ENCODE results near the gene AKAP4.

The AKAP4 gene, protein sequence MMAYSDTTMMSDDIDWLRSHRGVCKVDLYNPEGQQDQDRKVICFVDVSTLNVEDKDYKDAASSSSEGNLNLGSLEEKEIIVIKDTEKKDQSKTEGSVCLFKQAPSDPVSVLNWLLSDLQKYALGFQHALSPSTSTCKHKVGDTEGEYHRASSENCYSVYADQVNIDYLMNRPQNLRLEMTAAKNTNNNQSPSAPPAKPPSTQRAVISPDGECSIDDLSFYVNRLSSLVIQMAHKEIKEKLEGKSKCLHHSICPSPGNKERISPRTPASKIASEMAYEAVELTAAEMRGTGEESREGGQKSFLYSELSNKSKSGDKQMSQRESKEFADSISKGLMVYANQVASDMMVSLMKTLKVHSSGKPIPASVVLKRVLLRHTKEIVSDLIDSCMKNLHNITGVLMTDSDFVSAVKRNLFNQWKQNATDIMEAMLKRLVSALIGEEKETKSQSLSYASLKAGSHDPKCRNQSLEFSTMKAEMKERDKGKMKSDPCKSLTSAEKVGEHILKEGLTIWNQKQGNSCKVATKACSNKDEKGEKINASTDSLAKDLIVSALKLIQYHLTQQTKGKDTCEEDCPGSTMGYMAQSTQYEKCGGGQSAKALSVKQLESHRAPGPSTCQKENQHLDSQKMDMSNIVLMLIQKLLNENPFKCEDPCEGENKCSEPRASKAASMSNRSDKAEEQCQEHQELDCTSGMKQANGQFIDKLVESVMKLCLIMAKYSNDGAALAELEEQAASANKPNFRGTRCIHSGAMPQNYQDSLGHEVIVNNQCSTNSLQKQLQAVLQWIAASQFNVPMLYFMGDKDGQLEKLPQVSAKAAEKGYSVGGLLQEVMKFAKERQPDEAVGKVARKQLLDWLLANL

DNA sequence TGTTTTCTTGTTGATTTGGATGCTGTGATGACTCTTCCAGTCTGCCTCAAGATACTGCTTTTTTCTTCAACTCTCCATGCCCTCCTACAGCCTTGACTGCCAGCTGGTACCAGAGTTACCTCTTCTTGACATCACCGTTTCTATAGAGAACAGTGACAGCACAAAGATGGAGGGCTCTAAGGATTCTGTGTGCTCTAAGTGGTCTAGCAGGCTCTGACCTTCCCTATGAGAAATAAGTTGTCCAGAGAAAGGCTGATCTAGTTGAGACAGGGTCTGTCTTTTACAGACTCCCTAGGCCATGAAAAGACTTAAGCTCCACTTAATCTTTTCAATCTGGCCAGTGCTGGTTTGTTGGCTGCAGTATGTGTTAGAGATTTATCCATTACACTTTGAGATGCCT, at the start of gene AKAP4:
Gene AKAP4 (minus strand): TSS at position 101 of the 400 bp plus-strand sequence. CDS start 118 bp downstream, outside the sequence.
- H3K27ac Mint-ChIP-seq = no peak within 1 kb of the TSS

DNA sequence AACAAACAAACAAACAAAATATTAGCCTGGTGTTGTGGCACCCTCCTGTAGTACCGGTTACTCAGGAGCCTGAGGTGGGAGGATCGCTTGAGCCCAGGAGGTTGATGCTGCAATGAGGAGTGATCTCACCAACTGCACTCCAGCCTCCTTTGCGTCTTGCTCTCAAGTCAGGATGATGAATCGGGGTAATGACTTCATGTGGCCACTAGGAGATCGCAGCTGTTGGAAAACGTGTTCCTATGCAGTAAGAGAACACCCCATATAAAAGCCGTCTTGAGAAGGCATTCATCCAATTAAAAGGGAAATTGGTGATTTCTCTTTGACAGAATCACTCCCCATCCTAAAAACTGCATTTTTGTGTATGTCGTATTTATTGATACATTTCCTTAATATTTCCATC, 10.7 kb upstream of the AKAP4 start:
- H3K4me3 Mint-ChIP-seq = no peak overlapping the region
- no peaks in the 10 kb centered on the region for H3K27me3 Mint-ChIP-seq (ENCODE audit: low read depth)
- no peaks in the 10 kb centered on the region for H3K9me3 Mint-ChIP-seq
- no peaks in the 10 kb centered on the region for H3K36me3 Mint-ChIP-seq (ENCODE audit: low read depth)
- H3K27ac Mint-ChIP-seq = no peak overlapping the region
- no peaks in the 10 kb centered on the region for H3K4me1 Mint-ChIP-seq (ENCODE audit: low read depth)

More for the DNA sequence above, at the start of gene AKAP4:
- Mint-ChIP-seq H3K9me3 (no peaks in the 10 kb centered on the region), H3K4me3 (no peak within 1 kb of the TSS), H3K27me3 (ENCODE audit: low read depth) (peaks cover 7% of the 10 kb centered on the region), H3K36me3 (ENCODE audit: low read depth) (no peaks in the 10 kb centered on the region), H3K4me1 (ENCODE audit: low read depth) (peaks cover 8% of the 10 kb centered on the region)

DNA sequence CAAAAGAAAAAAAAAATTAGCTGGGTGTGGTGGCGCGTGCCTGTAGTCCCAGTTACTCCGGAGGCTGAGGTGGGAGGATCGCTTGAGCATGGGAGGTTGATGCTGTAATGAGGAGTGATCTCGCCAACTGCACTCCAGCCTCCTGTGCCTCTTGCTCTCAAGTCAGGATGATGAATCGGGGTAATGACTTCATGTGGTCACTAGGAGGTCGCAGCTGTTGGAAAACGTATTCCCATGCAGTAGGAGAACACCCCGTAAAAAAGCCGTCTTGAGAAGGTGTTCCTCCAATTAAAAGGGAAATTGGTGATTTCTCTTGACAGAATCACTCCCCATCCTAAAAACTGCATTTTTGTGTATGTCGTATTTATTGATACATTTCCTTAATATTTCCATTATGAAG, 5.9 kb upstream of the AKAP4 start:
- no peak overlapping the region for H3K4me3 Mint-ChIP-seq
- H3K9me3 Mint-ChIP-seq = no peaks in the 10 kb centered on the region
- H3K4me1 Mint-ChIP-seq (ENCODE audit: low read depth) = peaks cover 8% of the 10 kb centered on the region
- H3K27ac Mint-ChIP-seq = no peak overlapping the region
- H3K27me3 Mint-ChIP-seq (ENCODE audit: low read depth) = no peaks in the 10 kb centered on the region
- no peaks in the 10 kb centered on the region for H3K36me3 Mint-ChIP-seq (ENCODE audit: low read depth)

DNA sequence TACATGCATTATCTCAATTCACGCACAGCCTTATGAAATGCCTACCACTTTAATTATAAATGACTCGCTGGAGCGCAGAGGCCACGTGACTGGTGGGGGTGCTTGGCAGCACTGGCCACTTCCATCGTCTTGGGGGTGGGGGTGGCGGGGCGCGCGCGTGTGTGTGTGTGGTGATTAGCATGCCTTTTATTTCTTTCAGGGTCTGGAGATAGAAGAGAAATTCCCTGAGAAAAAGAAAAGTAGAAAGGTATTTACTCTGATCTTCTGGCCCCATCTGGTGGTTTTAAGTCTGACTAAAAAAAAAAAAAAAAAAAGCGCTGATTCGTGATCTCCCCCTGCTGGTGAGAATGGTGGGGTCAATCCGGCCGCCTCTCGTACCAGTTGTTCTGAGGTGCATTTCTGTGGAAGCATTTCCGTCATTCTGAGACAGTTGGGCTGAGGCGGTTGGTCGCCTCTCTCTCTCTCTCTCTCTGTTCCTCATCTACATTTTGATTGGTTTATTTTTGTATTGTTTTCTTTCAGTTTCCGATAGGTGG, 3.6 kb upstream of the AKAP4 start, which contains the start of gene CCNB3:
Gene CCNB3 (plus strand): TSS at position 402 of the 536 bp plus-strand sequence. CDS start 80,399 bp downstream, outside the sequence.
- Mint-ChIP-seq H3K4me3 (peak within 1 kb of the TSS; percentile 84), H3K36me3 (ENCODE audit: low read depth) (no peaks in the 10 kb centered on the region)

DNA sequence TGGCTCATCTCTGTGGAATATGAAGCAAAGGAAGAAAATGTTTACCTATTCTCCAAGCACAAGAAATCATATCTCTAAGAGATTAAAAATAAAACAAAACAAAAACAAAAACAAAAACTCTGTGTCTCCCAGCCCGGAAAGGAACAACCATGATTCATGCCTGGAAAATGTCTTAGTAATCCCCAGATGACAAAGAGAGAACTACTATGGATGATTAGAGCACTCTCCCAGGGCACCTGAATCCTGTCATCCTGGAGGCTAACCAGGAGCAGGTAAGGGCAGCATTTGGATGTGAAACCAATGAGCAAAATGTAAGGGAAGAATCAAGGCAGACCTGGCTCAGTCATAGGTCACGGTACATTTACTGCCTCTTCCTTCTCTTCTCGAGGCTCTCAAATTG, 1.7 kb upstream of the AKAP4 start:
- H3K27me3 Mint-ChIP-seq (ENCODE audit: low read depth) = no peaks in the 10 kb centered on the region
- no peak overlapping the region for H3K4me3 Mint-ChIP-seq
- no peaks in the 10 kb centered on the region for H3K9me3 Mint-ChIP-seq
- H3K27ac Mint-ChIP-seq = no peak overlapping the region
- H3K4me1 Mint-ChIP-seq (ENCODE audit: low read depth) = peaks cover 8% of the 10 kb centered on the region
- H3K36me3 Mint-ChIP-seq (ENCODE audit: low read depth) = no peaks in the 10 kb centered on the region

More for the DNA sequence above, 3.6 kb upstream of the AKAP4 start, which contains the start of gene CCNB3:
- Mint-ChIP-seq H3K27me3 (ENCODE audit: low read depth) (no peaks in the 10 kb centered on the region), H3K9me3 (no peaks in the 10 kb centered on the region), H3K27ac (peak within 1 kb of the TSS; percentile 93), H3K4me1 (ENCODE audit: low read depth) (peaks cover 8% of the 10 kb centered on the region)

DNA sequence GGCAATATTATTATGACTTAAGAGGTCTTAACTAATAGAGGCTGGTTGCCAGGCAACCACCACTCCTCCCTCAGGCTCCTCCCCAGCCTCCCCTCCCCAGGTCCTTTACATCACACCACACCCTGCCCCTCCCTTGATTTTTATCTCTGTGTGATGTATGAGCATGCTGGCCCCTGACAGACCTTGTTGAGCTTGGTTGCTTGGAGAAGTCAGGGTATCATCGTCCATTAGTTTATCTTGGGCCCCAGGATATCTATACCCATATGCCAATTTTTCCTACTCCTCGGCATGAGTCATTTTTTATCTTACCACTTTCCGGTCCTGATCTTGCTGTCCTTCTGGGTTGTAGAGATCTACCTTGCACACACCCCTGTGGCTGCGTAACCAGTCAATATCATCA, 2.5 kb downstream of the AKAP4 start:
- H3K27me3 Mint-ChIP-seq (ENCODE audit: low read depth) = peaks cover 7% of the 10 kb centered on the region
- H3K4me3 Mint-ChIP-seq = no peak overlapping the region
- H3K27ac Mint-ChIP-seq = no peak overlapping the region
- H3K36me3 Mint-ChIP-seq (ENCODE audit: low read depth) = no peaks in the 10 kb centered on the region
- H3K4me1 Mint-ChIP-seq (ENCODE audit: low read depth) = no peaks in the 10 kb centered on the region
- H3K9me3 Mint-ChIP-seq = no peaks in the 10 kb centered on the region

DNA sequence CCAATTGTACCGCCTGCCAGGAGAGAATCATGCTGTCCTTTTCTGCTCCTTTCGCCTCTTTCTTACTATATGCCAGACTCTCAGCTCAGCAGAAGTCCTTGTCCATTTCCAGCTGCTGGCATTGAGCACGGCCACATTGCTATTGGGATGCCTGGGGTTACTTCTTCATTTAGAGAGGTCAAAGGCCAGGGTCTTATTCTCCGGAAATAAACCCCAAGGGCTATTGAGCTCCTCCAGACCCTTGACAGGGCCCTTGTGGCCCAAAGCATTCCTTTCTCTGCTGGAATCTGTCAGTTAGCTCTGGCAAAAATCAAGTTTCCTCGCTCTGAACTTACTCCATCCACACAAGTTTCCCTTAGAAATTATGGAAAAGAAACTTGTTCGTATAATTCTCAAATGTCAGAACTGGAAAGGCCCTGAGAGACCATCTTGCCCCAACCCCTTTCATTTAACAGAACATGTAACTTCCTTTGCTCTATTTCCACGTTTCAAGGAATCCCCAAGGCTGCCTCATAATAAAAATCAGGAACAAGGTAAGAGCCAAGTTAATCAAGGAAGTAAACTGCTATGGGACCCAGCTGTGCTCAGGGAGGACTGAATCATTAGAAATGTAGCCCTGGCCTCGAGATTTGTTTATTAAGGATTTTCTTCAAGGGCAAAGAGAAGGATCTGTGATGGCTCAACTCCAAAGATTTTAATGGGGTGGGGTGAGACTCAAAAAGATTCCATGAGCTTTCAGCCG, 11.8 kb downstream of the AKAP4 start:
- Mint-ChIP-seq H3K27me3 (ENCODE audit: low read depth) (no peaks in the 10 kb centered on the region), H3K27ac (no peak overlapping the region), H3K4me3 (no peak overlapping the region), H3K9me3 (no peaks in the 10 kb centered on the region), H3K4me1 (ENCODE audit: low read depth) (no peaks in the 10 kb centered on the region), H3K36me3 (ENCODE audit: low read depth) (no peaks in the 10 kb centered on the region)

DNA sequence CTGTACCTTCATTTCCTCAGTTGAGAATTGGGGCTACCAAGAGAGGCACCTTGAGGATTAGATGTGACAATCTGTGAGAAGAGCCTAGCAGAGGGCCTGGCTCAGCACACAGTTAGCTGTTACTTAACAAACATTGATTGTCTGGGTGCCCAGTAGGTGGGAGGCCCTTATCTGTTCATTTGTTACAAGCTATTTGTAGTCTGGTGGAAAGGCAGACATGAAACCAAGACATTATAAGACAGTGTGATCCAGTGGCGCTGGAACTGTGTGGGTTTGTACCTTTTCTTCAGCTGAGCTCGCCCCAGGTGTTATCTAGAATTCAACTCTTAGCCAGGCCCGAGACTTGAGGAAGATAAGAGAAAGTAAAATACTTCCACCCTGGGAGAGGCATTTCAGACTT, 16.9 kb downstream of the AKAP4 start:
- H3K27me3 Mint-ChIP-seq (ENCODE audit: low read depth) = no peaks in the 10 kb centered on the region
- no peaks in the 10 kb centered on the region for H3K9me3 Mint-ChIP-seq
- H3K4me3 Mint-ChIP-seq = no peak overlapping the region
- no peaks in the 10 kb centered on the region for H3K4me1 Mint-ChIP-seq (ENCODE audit: low read depth)
- H3K27ac Mint-ChIP-seq = no peak overlapping the region
- no peaks in the 10 kb centered on the region for H3K36me3 Mint-ChIP-seq (ENCODE audit: low read depth)

DNA sequence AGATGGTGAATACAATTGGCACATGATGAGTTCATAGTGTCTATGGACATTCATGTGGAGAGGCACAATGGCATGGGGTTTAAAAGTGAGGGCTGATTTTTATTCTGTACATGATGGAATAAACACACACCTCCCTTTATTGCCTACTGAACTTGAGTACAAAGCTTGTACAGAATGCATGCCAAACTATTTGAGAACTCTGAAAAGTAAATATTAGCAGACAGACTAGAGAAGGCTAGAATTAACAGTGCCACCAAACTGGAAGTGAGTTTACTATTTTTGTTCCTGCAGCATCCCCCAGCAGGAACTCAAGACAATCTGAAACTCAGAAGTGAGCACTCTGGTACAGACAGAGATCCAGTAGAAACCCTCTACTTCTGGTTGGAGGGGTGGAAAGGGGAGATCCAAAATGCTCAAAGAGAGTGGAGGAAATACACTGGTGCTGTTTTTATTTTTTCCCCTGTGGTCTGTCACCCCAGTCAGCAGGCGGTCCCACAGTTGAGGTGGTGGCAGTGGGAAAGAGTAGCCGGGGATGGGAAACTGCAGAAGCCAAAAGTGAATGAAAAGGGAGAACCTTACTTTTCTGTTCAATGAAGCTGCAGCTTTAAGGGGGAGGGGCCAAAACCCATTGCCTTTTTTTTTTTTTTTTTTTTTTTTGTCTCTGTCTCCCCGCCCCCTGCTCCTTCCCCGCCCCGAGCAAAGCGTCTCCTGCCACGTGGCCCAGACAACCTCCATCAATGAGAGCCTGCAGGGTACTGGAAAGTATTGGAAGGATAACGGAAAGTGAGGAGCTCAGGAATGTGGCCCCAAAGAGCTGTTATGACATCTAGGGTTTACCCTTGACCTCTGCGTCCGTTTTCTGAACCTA, 20.5 kb downstream of the AKAP4 start:
- Mint-ChIP-seq H3K27ac (no peak overlapping the region), H3K27me3 (ENCODE audit: low read depth) (no peaks in the 10 kb centered on the region), H3K4me3 (no peak overlapping the region), H3K36me3 (ENCODE audit: low read depth) (no peaks in the 10 kb centered on the region), H3K4me1 (ENCODE audit: low read depth) (no peaks in the 10 kb centered on the region), H3K9me3 (no peaks in the 10 kb centered on the region)

DNA sequence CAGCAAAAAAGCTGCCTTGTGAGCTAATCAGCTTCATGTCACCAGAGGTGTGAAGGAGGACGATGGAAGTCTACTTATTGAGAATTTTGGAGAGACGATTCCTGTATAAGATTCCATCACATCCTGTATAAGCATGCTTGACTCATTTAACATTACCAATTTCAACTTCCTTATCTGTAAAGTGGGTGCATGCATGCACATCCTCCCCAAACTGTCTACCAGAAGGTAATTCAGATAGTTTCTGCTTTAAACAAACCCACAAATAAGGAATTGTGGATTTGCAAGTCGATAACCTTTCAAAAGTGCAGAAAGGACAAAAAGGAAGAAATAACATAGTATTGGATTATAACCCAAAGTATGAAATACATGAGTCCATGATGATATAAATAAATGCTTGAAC, 31.1 kb downstream of the AKAP4 start:
- H3K27me3 Mint-ChIP-seq (ENCODE audit: low read depth) = no peaks in the 10 kb centered on the region
- H3K9me3 Mint-ChIP-seq = peaks cover 3% of the 10 kb centered on the region
- H3K4me3 Mint-ChIP-seq = no peak overlapping the region
- H3K36me3 Mint-ChIP-seq (ENCODE audit: low read depth) = no peaks in the 10 kb centered on the region
- no peak overlapping the region for H3K27ac Mint-ChIP-seq
- peaks cover 8% of the 10 kb centered on the region for H3K4me1 Mint-ChIP-seq (ENCODE audit: low read depth)

DNA sequence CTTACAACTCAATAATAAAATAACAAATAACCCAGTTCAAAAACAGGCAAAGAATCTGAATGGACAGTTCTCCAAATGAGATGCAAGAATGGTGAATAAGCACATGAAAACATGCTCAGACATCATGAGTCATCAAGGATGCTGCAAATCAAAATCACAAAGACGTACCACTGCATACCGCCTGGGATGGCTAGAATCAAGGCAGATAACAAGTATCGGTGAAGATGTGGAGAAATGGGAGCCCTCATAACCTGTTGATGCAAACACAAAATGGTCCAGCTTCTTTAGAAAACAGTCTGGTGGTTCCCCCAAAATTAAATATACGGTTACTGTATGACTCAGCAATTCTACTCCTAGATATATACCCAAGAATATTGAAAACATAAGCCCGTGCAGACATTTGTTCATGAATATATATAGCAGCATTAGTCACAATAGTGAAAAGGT, 32.5 kb downstream of the AKAP4 start:
- Mint-ChIP-seq H3K4me1 (ENCODE audit: low read depth) (peaks cover 8% of the 10 kb centered on the region), H3K27ac (no peak overlapping the region), H3K36me3 (ENCODE audit: low read depth) (no peaks in the 10 kb centered on the region), H3K27me3 (ENCODE audit: low read depth) (no peaks in the 10 kb centered on the region), H3K9me3 (no peaks in the 10 kb centered on the region), H3K4me3 (no peak overlapping the region)

DNA sequence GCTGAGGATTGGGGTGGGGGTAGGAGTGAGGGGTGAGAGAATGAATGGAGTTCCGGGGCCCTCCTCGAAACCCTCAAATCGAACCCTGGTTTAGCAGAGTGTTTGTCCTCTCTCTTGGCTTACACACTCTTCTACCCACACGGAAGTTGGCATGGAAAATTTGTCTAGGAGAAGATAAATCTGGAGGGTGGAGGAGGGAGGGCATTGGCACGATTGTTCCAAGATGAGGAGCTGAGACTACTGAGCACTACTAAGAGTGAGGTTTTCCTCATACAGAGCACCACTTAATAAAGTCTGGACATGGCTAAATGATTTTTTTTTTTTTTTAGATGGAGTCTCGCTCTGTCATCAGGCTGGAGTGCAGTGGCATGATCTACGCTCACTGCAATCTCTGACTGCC, 33.4 kb downstream of the AKAP4 start:
- no peak overlapping the region for H3K4me3 Mint-ChIP-seq
- H3K4me1 Mint-ChIP-seq (ENCODE audit: low read depth) = peaks cover 8% of the 10 kb centered on the region
- H3K27me3 Mint-ChIP-seq (ENCODE audit: low read depth) = no peaks in the 10 kb centered on the region
- H3K36me3 Mint-ChIP-seq (ENCODE audit: low read depth) = no peaks in the 10 kb centered on the region
- no peaks in the 10 kb centered on the region for H3K9me3 Mint-ChIP-seq
- no peak overlapping the region for H3K27ac Mint-ChIP-seq

DNA sequence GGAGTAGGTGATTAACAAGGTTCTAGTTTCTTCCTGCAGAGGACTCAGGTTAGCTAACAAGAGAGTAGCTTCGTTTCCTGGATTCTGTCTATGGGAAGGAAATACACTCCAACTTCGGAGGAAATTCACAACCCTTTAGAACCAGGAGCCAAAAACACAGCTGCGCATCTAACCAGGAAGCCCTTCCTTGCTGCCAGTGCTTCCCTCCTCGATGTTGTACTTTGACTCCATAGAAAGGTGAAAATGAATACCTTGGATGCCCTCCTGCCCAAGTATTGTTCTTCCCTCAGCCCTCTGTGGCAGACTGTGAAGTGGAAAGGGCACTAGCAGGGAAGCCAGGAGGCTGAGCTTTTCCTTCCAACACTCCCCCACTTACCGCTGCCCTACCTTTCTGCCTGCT, 35.1 kb downstream of the AKAP4 start:
- no peaks in the 10 kb centered on the region for H3K27me3 Mint-ChIP-seq (ENCODE audit: low read depth)
- H3K9me3 Mint-ChIP-seq = no peaks in the 10 kb centered on the region
- no peak overlapping the region for H3K27ac Mint-ChIP-seq
- peaks cover 8% of the 10 kb centered on the region for H3K4me1 Mint-ChIP-seq (ENCODE audit: low read depth)
- H3K4me3 Mint-ChIP-seq = no peak overlapping the region
- no peaks in the 10 kb centered on the region for H3K36me3 Mint-ChIP-seq (ENCODE audit: low read depth)

Measured in T-helper 1 cell treated with Interleukin-12 subunit alpha and Interleukin-12 subunit beta and Interleukin-4 antibody, amounts not matched to agents 30 μg/mL and 1 μg/mL, for 36 hours (primary cell).